Left colon (tissue), 2 donors: ENCODE measurements around the gene ABCB8. TPM values are rescaled to one million over a fixed set of nuclear protein-coding genes. Genes with fewer than 3 reads are reported as not detected.

Source experiments
- ATAC-seq: fragments of 200-7000 bp; cut with Tn5 transposase; one replicate; pipeline ENCODE4 v1.9.1; 2020; ENCODE audit warnings: mild to moderate bottlenecking, moderate library complexity
- DNase-seq, 2 donors: peaks; one replicate each; pipeline ENCODE4 v3.0.0-alpha.2; 2020
- intact Hi-C, 2 donors: fragments of 100-400 bp; cut with DNase I in 1 of 2; cut with micrococcal nuclease in 1 of 2; formaldehyde crosslinking; loops; one replicate each; pipeline versions ENCODE4 v1.11.2 to v1.14.0; 2022; cut with DNase I, micrococcal nuclease
- total RNA-seq, 2 donors: library from RNA; stranded (reverse); fragmentation: NEBNext Ultra II Directional; extraction: Animal tissue kit (Norgen Biotek cat#: 25700); gene quantifications; one replicate each; pipeline ENCODE4 v1.2.1, GENCODE V29; 2021
- donor health status: DM: no; HTN: no; CAD: no.
- donor health status: DM: yes; HTN: yes; CAD: no.

The ABCB8 gene
- total RNA-seq, 2 donors from 2014 or later, result 25.3 to 40.0 TPM

- no peak for DNase-seq
- intact Hi-C loops, result no loop called here
- no peak for ATAC-seq
Observed at GRCh38 chr7:150994838-150995510, 33.3 kb upstream of the ABCB8 start.

- ATAC-seq (no peak), DNase-seq (no peak)
- intact Hi-C loops, result no loop called here
Observed at GRCh38 chr7:150996376-150997074, 31.7 kb upstream of the ABCB8 start.

GRCh38 chr7:150997075-150997511 is 31.2 kb upstream of the ABCB8 start:
- intact Hi-C loops, result no loop called here
- ATAC-seq (no peak), DNase-seq (no peak)

GRCh38 chr7:150997817-150998216 is 30.4 kb upstream of the ABCB8 start:
- ATAC-seq (no peak), DNase-seq (no peak)
- intact Hi-C loops, result no loop called here

- DNase-seq (no peak), ATAC-seq (no peak)
- intact Hi-C loops, result no loop called here
Observed at GRCh38 chr7:150998341-150998740, 29.9 kb upstream of the ABCB8 start.

GRCh38 chr7:150999001-150999400 is 29.2 kb upstream of the ABCB8 start:
- intact Hi-C loops, result no loop called here
- no peak for DNase-seq
- ATAC-seq, result no peak

GRCh38 chr7:150999497-151000230 is 28.6 kb upstream of the ABCB8 start:
- no peak for DNase-seq
- intact Hi-C loops, result no loop called here
- no peak for ATAC-seq

- ATAC-seq (no peak), DNase-seq (no peak)
- intact Hi-C loops, result no loop called here
Observed at GRCh38 chr7:151000897-151001495, 27.3 kb upstream of the ABCB8 start.

- no peak for ATAC-seq
- intact Hi-C loops, result no loop called here
- no peak for DNase-seq
Observed at GRCh38 chr7:151001546-151001945, 26.7 kb upstream of the ABCB8 start.

GRCh38 chr7:151003572-151003971 is 24.7 kb upstream of the ABCB8 start:
- peak; percentile 62 for ATAC-seq
- intact Hi-C loops, result no loop called here

GRCh38 chr7:151005566-151005965 is 22.7 kb upstream of the ABCB8 start:
- ATAC-seq (no peak), DNase-seq (no peak)
- intact Hi-C loops, result no loop called here

More at GRCh38 chr7:151003572-151003971, 24.7 kb upstream of the ABCB8 start:
- DNase-seq, result no peak

GRCh38 chr7:151006590-151007300 is 21.5 kb upstream of the ABCB8 start:
- intact Hi-C loops, result no loop called here
- DNase-seq, result no peak
- no peak for ATAC-seq

- intact Hi-C loops, result no loop called here
- no peak for DNase-seq
- ATAC-seq, result no peak
Observed at GRCh38 chr7:151007469-151007898, 20.8 kb upstream of the ABCB8 start.

- ATAC-seq (no peak), DNase-seq (no peak)
- intact Hi-C loops, result no loop called here
Observed at GRCh38 chr7:151008143-151008510, 20.1 kb upstream of the ABCB8 start.

- DNase-seq (peak; percentile 53 to 81), ATAC-seq (peak; percentile 33)
- intact Hi-C loops, result no loop called here
Observed at GRCh38 chr7:151008511-151009323, 19.5 kb upstream of the ABCB8 start.

- intact Hi-C loops, result no loop called here
- DNase-seq (no peak), ATAC-seq (no peak)
Observed at GRCh38 chr7:151009327-151010036, 18.8 kb upstream of the ABCB8 start.

- DNase-seq (no peak), ATAC-seq (no peak)
- intact Hi-C loops, result no loop called here
Observed at GRCh38 chr7:151010037-151010306, 18.3 kb upstream of the ABCB8 start.
